B cell (primary cell): Measurements from ENCODE around the gene LARGE1.

Source experiments
- EZH2 ChIP-seq: IDR thresholded peaks from 2 replicates; pipeline ENCODE4 v1.6.1; 2012; ENCODE audit warnings: borderline replicate concordance, low read depth, mild to moderate bottlenecking, moderate library complexity, low read length; ENCODE audit not compliant: insufficient read depth, poor library complexity, severe bottlenecking
- TF ChIP-seq, protein P1 (sequence below): fragments of 200-600 bp; IDR thresholded peaks from one replicate; pipeline ENCODE4 v1.8.0; 2022; ENCODE audit warnings: antibody characterized with exemption, mild to moderate bottlenecking

DNA sequence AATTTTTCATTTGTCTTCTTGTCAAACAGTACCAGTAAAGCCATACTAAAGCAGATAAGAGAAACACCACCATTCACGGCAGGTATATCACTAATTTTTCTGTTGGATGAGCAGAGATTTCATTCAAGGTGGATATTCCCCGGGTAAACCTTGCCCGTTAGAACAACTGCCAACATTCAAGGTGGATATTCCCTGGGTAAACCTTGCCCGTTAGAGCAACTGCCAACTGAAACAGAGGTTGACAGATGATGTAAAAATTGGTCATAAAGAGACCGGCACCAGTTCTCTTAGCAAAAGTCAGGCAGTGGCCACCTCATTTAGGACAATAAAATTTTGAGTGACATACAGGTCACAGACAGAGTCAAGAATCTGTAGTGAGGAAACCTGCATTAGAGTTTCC lies 438.7 kb downstream of the LARGE1 start:
- TF ChIP-seq, protein P1, sequence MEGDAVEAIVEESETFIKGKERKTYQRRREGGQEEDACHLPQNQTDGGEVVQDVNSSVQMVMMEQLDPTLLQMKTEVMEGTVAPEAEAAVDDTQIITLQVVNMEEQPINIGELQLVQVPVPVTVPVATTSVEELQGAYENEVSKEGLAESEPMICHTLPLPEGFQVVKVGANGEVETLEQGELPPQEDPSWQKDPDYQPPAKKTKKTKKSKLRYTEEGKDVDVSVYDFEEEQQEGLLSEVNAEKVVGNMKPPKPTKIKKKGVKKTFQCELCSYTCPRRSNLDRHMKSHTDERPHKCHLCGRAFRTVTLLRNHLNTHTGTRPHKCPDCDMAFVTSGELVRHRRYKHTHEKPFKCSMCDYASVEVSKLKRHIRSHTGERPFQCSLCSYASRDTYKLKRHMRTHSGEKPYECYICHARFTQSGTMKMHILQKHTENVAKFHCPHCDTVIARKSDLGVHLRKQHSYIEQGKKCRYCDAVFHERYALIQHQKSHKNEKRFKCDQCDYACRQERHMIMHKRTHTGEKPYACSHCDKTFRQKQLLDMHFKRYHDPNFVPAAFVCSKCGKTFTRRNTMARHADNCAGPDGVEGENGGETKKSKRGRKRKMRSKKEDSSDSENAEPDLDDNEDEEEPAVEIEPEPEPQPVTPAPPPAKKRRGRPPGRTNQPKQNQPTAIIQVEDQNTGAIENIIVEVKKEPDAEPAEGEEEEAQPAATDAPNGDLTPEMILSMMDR, result no peak
- TF ChIP-seq EZH2, result no peak
